IMR-90 (cell line): ENCODE results near the gene BTG4. TPM values are rescaled to one million over a fixed set of nuclear protein-coding genes. Genes with fewer than 3 reads are reported as not detected.

Experiments used
- ATAC-seq: fragments of 200-7000 bp; cut with Tn5 transposase; 2 replicates; pipeline ENCODE4 v1.9.1; 2020; ENCODE audit warnings: low read depth, mild to moderate bottlenecking, moderate library complexity
- BruUV-seq: library from RNA; stranded (reverse); fragments of 400-500 nt; replicated peaks from 2 replicates; lab custom pipeline; 2021; lab: Mats Ljungman, UMichigan
- CTCF ChIA-PET: fragments of 300-600 bp; formaldehyde crosslinking; extraction: SDS; loops from one replicate; lab custom pipeline; 2021; ENCODE audit warnings: antibody characterized with exemption; lab: Yijun Ruan, JAX
- POLR2A ChIA-PET: fragments of 300-600 bp; sonication (Branson Sonifier 250); formaldehyde crosslinking; loops from one replicate; lab custom pipeline; 2022; ENCODE audit warnings: antibody characterized with exemption; ENCODE audit not compliant: unreplicated experiment; lab: Charles Lee
- DNase-seq: peaks from one replicate; pipeline ENCODE4 v3.0.0; 2013
- H2AFZ ChIP-seq: replicated peaks from 2 replicates; pipeline ENCODE3; 2013; ENCODE audit warnings: low read length, mild to moderate bottlenecking; ENCODE audit not compliant: poor library complexity
- H2AK5ac ChIP-seq: 2 replicates; pipeline ENCODE4 v1.6.1; 2013; ENCODE audit warnings: low read depth, low read length, inconsistent platforms
- H2AK9ac ChIP-seq: replicated peaks from 2 replicates; pipeline ENCODE3; 2013; ENCODE audit warnings: mild to moderate bottlenecking, low read depth, low read length, moderate library complexity; ENCODE audit not compliant: poor library complexity
- H2BK120ac ChIP-seq: 2 replicates; pipeline ENCODE4 v1.6.1; 2013; ENCODE audit warnings: low read depth, low read length, inconsistent platforms
- H2BK15ac ChIP-seq: 3 replicates; pipeline ENCODE4 v1.6.1; 2013; ENCODE audit warnings: low read depth, low read length, inconsistent platforms
- H2BK20ac ChIP-seq: 2 replicates; pipeline ENCODE4 v1.6.1; 2013; ENCODE audit warnings: low read depth, mild to moderate bottlenecking, inconsistent platforms, low read length, moderate library complexity
- H2BK5ac ChIP-seq: 2 replicates; pipeline ENCODE4 v1.6.1; 2013; ENCODE audit warnings: mild to moderate bottlenecking, low read depth, low read length, inconsistent platforms; ENCODE audit not compliant: poor library complexity, severe bottlenecking
- H3K14ac ChIP-seq: replicated peaks from 2 replicates; pipeline ENCODE4 v1.6.1; 2013; ENCODE audit warnings: low read depth, low read length, inconsistent platforms
- H3K18ac ChIP-seq: 2 replicates; pipeline ENCODE4 v1.6.1; 2013; ENCODE audit warnings: low read depth, low read length, control low read depth
- H3K23ac ChIP-seq: 2 replicates; pipeline ENCODE4 v1.6.1; 2013; ENCODE audit warnings: low read depth, low read length, inconsistent platforms
- H3K27ac ChIP-seq: 2 replicates; pipeline ENCODE4 v1.5.1; 2013; ENCODE audit warnings: mild to moderate bottlenecking, control low read depth, low read length; ENCODE audit not compliant: insufficient read depth
- H3K27me3 ChIP-seq: 2 replicates; pipeline ENCODE4 v1.6.1; 2013; ENCODE audit warnings: low read length; ENCODE audit not compliant: control insufficient read depth, insufficient read depth
- H3K36me3 ChIP-seq: 2 replicates; pipeline ENCODE4 v1.6.1; 2013; ENCODE audit warnings: low read length, mixed read lengths; ENCODE audit not compliant: control insufficient read depth, insufficient read depth
- H3K4ac ChIP-seq: 2 replicates; pipeline ENCODE4 v1.6.1; 2013; ENCODE audit warnings: low read depth, low read length, inconsistent platforms
- H3K4me1 ChIP-seq: 2 replicates; pipeline ENCODE4 v1.6.1; 2013; ENCODE audit warnings: low read length, mixed read lengths; ENCODE audit not compliant: control insufficient read depth, insufficient read depth
- H3K4me2 ChIP-seq: 2 replicates; pipeline ENCODE4 v1.6.1; 2013; ENCODE audit warnings: low read depth, mild to moderate bottlenecking, control low read depth, low read length, moderate library complexity
- H3K4me3 ChIP-seq: 2 replicates; pipeline ENCODE4 v1.5.1; 2013; ENCODE audit warnings: low read depth, mild to moderate bottlenecking, control low read depth, low read length, moderate library complexity; ENCODE audit not compliant: insufficient read depth
- H3K56ac ChIP-seq: 2 replicates; pipeline ENCODE4 v1.6.1; 2013; ENCODE audit warnings: low read length, inconsistent platforms; ENCODE audit not compliant: insufficient read depth; ENCODE audit errors: extremely low read depth
- H3K79me1 ChIP-seq, 2 experiments: 2 replicates each; pipeline ENCODE4 v1.6.1; 2013; ENCODE audit warnings: low read length in 2 of 2, inconsistent platforms in 1 of 2, low read depth in 1 of 2
- H3K9ac ChIP-seq: 2 replicates; pipeline ENCODE4 v1.6.1; 2013; ENCODE audit warnings: low read depth, low read length, control low read depth
- H3K9me1 ChIP-seq: 2 replicates; pipeline ENCODE4 v1.6.1; 2013; ENCODE audit warnings: low read length, inconsistent platforms; ENCODE audit not compliant: insufficient read depth
- H3K9me3 ChIP-seq: 2 replicates; pipeline ENCODE4 v1.6.1; 2013; ENCODE audit warnings: low read length; ENCODE audit not compliant: control insufficient read depth, insufficient read depth
- H4K20me1 ChIP-seq: 2 replicates; pipeline ENCODE4 v1.6.1; 2013; ENCODE audit warnings: low read length, inconsistent platforms; ENCODE audit not compliant: insufficient read depth
- H4K5ac ChIP-seq: 2 replicates; pipeline ENCODE4 v1.6.1; 2013; ENCODE audit warnings: mild to moderate bottlenecking, low read depth, low read length, control low read depth
- H4K8ac ChIP-seq, 2 experiments: 2 replicates each; pipeline ENCODE4 v1.6.1; 2013; ENCODE audit warnings: low read depth in 2 of 2, low read length in 2 of 2, control low read depth in 1 of 2, inconsistent platforms in 1 of 2
- H4K91ac ChIP-seq: 2 replicates; pipeline ENCODE4 v1.6.1; 2013; ENCODE audit warnings: low read depth, low read length, inconsistent platforms; ENCODE audit not compliant: insufficient read depth
- BHLHE40 ChIP-seq: fragments of 150-350 bp; IDR thresholded peaks from 2 replicates; pipeline ENCODE4 v1.6.1; 2016; ENCODE audit warnings: mild to moderate bottlenecking, low read depth, low read length
- CEBPB ChIP-seq: IDR thresholded peaks from 2 replicates; pipeline ENCODE4 v1.6.1; 2012; ENCODE audit warnings: low read depth, low read length, improper control_type of control experiment
- CHD1 ChIP-seq: IDR thresholded peaks from 2 replicates; pipeline ENCODE4 v1.6.1; 2012; ENCODE audit warnings: low read depth, low read length, improper control_type of control experiment
- FOS ChIP-seq: fragments of 150-350 bp; IDR thresholded peaks from 2 replicates; pipeline ENCODE4 v1.6.1; 2016; ENCODE audit warnings: low read depth, low read length
- MAFK ChIP-seq: IDR thresholded peaks from 2 replicates; pipeline ENCODE4 v1.6.1; 2012; ENCODE audit warnings: low read depth, low read length, improper control_type of control experiment
- MAZ ChIP-seq: IDR thresholded peaks from 2 replicates; pipeline ENCODE4 v1.6.1; 2012; ENCODE audit warnings: low read depth, mild to moderate bottlenecking, low read length, improper control_type of control experiment, moderate library complexity, borderline replicate concordance
- MXI1 ChIP-seq: IDR thresholded peaks from 2 replicates; pipeline ENCODE4 v1.6.1; 2012; ENCODE audit warnings: low read depth, mild to moderate bottlenecking, low read length, moderate library complexity, borderline replicate concordance
- NFE2L2 ChIP-seq: fragments of 150-350 bp; IDR thresholded peaks from 2 replicates; pipeline ENCODE4 v1.6.1; 2016; ENCODE audit warnings: low read depth, mild to moderate bottlenecking, low read length
- POLR2A ChIP-seq: IDR thresholded peaks from 2 replicates; pipeline ENCODE4 v1.6.1; 2012; ENCODE audit warnings: mild to moderate bottlenecking, low read depth, low read length
- RAD21 ChIP-seq: IDR thresholded peaks from 2 replicates; pipeline ENCODE4 v1.6.1; 2012; ENCODE audit warnings: low read length, improper control_type of control experiment
- RCOR1 ChIP-seq: IDR thresholded peaks from 2 replicates; pipeline ENCODE4 v1.6.1; 2012; ENCODE audit warnings: mild to moderate bottlenecking, low read length, improper control_type of control experiment; ENCODE audit not compliant: insufficient replicate concordance
- RFX5 ChIP-seq: IDR thresholded peaks from 2 replicates; pipeline ENCODE4 v1.8.0; 2012; ENCODE audit warnings: low read depth, mild to moderate bottlenecking, low read length, moderate library complexity
- SMC3 ChIP-seq: fragments of 150-350 bp; IDR thresholded peaks from 2 replicates; pipeline ENCODE4 v1.6.1; 2016; ENCODE audit warnings: low read depth, mild to moderate bottlenecking, antibody characterized with exemption, low read length, moderate library complexity
- WGBS, 2 experiments: methylation state at CpG; one replicate each; pipeline versions ENCODE4 v1.1.5 to v1.1.7; 2013; ENCODE audit warnings: missing lambda C conversion rate in 2 of 2; ENCODE audit not compliant: insufficient read length in 1 of 2; ENCODE audit errors: extremely low coverage in 2 of 2; 5-methylcytosine and 5-hydroxymethylcytosine counted together
- dilution Hi-C: fragments of 300-500 bp; cut with HindIII; formaldehyde crosslinking; loops from one replicate; pipeline ENCODE4 v1.14.3; 2018; ENCODE audit warnings: low sequenced_read_pairs; ENCODE audit not compliant: unreplicated experiment
- in situ Hi-C: fragments of 300-500 bp; cut with MboI; formaldehyde crosslinking; loops from 3 replicates; pipeline ENCODE4 v1.14.3; 2019; ENCODE audit warnings: low sequenced_read_pairs, inconsistent platforms, mixed read lengths
- intact Hi-C: fragments of 100-400 bp; cut with micrococcal nuclease; formaldehyde crosslinking; loops from 2 replicates; pipeline ENCODE4 v1.10.0; 2022
- polyA plus RNA-seq, 3 experiments: library from polyadenylated mRNA; depleted of rRNA; stranded (reverse); fragments of >200 nt; gene quantifications; 2 replicates each; pipeline ENCODE4 v1.2.3, GENCODE V29; 2012; ENCODE audit warnings: low replicate concordance in 1 of 3
- total RNA-seq: library from RNA; depleted of rRNA; stranded (reverse); fragments of >200 nt; gene quantifications from 2 replicates; pipeline ENCODE4 v1.2.3, GENCODE V29; 2012
- TF ChIP-seq, protein P1 (sequence below): conservative IDR thresholded peaks from 2 replicates; pipeline ENCODE4 v1.5.1; 2012; ENCODE audit warnings: mild to moderate bottlenecking, low read depth, low read length, improper control_type of control experiment
- TF ChIP-seq, protein P2 (sequence below): fragments of 150-350 bp; IDR thresholded peaks from 2 replicates; pipeline ENCODE4 v1.6.1; 2016; ENCODE audit warnings: low read depth, mild to moderate bottlenecking, low read length, moderate library complexity, borderline replicate concordance
- TF ChIP-seq, protein P3 (sequence below): fragments of 150-350 bp; IDR thresholded peaks from 2 replicates; pipeline ENCODE4 v1.6.1; 2017; ENCODE audit warnings: mild to moderate bottlenecking, antibody characterized with exemption, low read length, low read depth

The BTG4 gene
- total and polyA plus RNA-seq, 2 of the 4 experiments (the other 2 are of a cell fraction), result not detected

DNA sequence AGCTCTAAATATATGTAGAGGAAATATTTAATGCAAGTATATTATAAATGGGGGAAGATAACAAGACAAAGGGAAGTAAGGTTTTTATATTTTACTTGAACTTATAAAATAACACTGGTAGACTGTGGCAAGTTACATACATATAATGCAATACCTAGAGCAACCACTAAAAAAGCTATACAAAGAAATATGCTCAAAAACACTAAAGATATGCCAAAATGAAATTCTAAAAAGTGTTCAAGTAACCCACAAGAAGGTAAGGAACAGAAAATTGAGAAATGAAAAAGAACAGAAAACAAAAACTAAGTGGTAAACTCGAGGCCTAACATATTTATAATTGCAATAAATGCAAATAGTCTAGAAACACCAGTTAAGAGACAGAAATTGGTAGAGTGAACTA lies 32.5 kb downstream of the BTG4 start:
- no peak overlapping the region for H2BK5ac ChIP-seq
- no TSS peak for BruUV-seq
- H4K20me1 ChIP-seq, result no peaks in the 10 kb centered on the region
- H3K4me3 ChIP-seq, result no peak overlapping the region
- no peak overlapping the region for H4K8ac ChIP-seq
- ChIA-PET POLR2A (no interaction called here), CTCF (no interaction called here)
- no peak overlapping the region for H2AFZ ChIP-seq
- no peaks in the 10 kb centered on the region for H3K36me3 ChIP-seq
- H3K9ac ChIP-seq, result no peak overlapping the region
- ATAC-seq (no peak), DNase-seq (no peak)
- H3K27me3 ChIP-seq, result no peaks in the 10 kb centered on the region
- H3K27ac ChIP-seq, result no peak overlapping the region
- dilution Hi-C loops, result no loop called here
- WGBS, 2 experiments, result no CpG with 5 or more reads among the region's 1 CpG
- H3K9me3 ChIP-seq, result peaks cover 3% of the 10 kb centered on the region
- no peak overlapping the region for H3K4me2 ChIP-seq
- H2BK20ac ChIP-seq, result no peak overlapping the region
- intact Hi-C loops, result no loop called here
- no peak for TF ChIP-seq FOS
- TF ChIP-seq, protein P1, sequence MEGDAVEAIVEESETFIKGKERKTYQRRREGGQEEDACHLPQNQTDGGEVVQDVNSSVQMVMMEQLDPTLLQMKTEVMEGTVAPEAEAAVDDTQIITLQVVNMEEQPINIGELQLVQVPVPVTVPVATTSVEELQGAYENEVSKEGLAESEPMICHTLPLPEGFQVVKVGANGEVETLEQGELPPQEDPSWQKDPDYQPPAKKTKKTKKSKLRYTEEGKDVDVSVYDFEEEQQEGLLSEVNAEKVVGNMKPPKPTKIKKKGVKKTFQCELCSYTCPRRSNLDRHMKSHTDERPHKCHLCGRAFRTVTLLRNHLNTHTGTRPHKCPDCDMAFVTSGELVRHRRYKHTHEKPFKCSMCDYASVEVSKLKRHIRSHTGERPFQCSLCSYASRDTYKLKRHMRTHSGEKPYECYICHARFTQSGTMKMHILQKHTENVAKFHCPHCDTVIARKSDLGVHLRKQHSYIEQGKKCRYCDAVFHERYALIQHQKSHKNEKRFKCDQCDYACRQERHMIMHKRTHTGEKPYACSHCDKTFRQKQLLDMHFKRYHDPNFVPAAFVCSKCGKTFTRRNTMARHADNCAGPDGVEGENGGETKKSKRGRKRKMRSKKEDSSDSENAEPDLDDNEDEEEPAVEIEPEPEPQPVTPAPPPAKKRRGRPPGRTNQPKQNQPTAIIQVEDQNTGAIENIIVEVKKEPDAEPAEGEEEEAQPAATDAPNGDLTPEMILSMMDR, result no peak
- TF ChIP-seq CEBPB, result no peak
- TF ChIP-seq MXI1, result no peak
- TF ChIP-seq, protein P2, sequence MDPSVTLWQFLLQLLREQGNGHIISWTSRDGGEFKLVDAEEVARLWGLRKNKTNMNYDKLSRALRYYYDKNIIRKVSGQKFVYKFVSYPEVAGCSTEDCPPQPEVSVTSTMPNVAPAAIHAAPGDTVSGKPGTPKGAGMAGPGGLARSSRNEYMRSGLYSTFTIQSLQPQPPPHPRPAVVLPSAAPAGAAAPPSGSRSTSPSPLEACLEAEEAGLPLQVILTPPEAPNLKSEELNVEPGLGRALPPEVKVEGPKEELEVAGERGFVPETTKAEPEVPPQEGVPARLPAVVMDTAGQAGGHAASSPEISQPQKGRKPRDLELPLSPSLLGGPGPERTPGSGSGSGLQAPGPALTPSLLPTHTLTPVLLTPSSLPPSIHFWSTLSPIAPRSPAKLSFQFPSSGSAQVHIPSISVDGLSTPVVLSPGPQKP, result no peak
- TF ChIP-seq BHLHE40, result no peak
- TF ChIP-seq RAD21, result no peak
- no peak for TF ChIP-seq RFX5
- TF ChIP-seq, protein P3, sequence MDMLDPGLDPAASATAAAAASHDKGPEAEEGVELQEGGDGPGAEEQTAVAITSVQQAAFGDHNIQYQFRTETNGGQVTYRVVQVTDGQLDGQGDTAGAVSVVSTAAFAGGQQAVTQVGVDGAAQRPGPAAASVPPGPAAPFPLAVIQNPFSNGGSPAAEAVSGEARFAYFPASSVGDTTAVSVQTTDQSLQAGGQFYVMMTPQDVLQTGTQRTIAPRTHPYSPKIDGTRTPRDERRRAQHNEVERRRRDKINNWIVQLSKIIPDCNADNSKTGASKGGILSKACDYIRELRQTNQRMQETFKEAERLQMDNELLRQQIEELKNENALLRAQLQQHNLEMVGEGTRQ, result no peak
- TF ChIP-seq CHD1, result no peak
- TF ChIP-seq RCOR1, result no peak
- no peak for TF ChIP-seq MAZ
- no peak for TF ChIP-seq MAFK
- no peak for TF ChIP-seq POLR2A
- TF ChIP-seq NFE2L2, result no peak
- no peak for TF ChIP-seq SMC3
- no peak overlapping the region for H3K23ac ChIP-seq
- no peaks in the 10 kb centered on the region for H3K79me1 ChIP-seq
- no peak overlapping the region for H3K56ac ChIP-seq
- no peak overlapping the region for H3K18ac ChIP-seq
- H2AK5ac ChIP-seq, result no peak overlapping the region
- no peak overlapping the region for H3K14ac ChIP-seq
- no peak overlapping the region for H2BK120ac ChIP-seq
- in situ Hi-C loops, result no loop called here
- H2BK15ac ChIP-seq, result no peak overlapping the region
- H3K9me1 ChIP-seq, result no peaks in the 10 kb centered on the region
- no peaks in the 10 kb centered on the region for H3K4me1 ChIP-seq
- no peak overlapping the region for H2AK9ac ChIP-seq
- H3K4ac ChIP-seq, result no peak overlapping the region
- H4K91ac ChIP-seq, result no peak overlapping the region
- H4K5ac ChIP-seq, result no peak overlapping the region
